Left kidney (tissue), 2 donors: ENCODE results near the gene BTBD16. TPM values are rescaled to one million over a fixed set of nuclear protein-coding genes. Genes with fewer than 3 reads are reported as not detected.

Experiments used
- DNase-seq: peaks from one replicate; pipeline ENCODE4 v3.0.0-alpha.2; 2013
- polyA plus RNA-seq: library from polyadenylated mRNA; unstranded; fragments of 120-200 nt; gene quantifications from one replicate; pipeline ENCODE4 v1.2.1, GENCODE V29; 2013; ENCODE audit not compliant: insufficient read length

The BTBD16 gene
- polyA plus RNA-seq, 1 donor, result 1.4 TPM

- DNase-seq, result no peak
Measured at GRCh38 chr10:122343135-122343800, 72.2 kb downstream of the BTBD16 start.

- no peak for DNase-seq
Measured at GRCh38 chr10:122343936-122344335, 72.8 kb downstream of the BTBD16 start.

DNA sequence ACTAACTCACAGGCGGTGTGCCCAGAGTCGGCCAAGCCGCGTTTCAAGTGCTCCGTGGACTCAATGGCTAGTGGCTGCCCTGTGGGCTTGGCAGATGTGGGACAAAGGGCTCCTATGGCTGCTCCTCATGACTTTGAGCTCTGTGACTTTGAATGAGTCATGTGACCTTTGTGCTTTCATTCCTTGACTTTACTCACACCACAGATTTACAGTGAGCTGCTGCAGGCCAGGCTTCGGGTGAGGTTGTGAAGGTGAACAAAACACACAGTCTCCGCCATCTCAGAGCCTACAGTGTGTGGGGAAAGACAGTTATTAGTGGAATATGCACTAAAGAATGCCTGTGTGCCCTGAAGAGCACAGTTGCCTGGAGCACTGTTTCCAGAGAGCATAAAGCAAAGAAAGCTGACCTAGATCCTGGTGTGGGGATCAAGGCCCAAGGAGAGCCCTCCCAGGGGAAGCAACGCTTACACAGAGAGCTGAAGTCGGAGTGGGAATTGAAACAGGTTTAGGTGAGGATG lies 73.7 kb downstream of the BTBD16 start:
- DNase-seq, result no peak

GRCh38 chr10:122346326-122346950 lies 75.3 kb downstream of the BTBD16 start:
- DNase-seq, result no peak

DNA sequence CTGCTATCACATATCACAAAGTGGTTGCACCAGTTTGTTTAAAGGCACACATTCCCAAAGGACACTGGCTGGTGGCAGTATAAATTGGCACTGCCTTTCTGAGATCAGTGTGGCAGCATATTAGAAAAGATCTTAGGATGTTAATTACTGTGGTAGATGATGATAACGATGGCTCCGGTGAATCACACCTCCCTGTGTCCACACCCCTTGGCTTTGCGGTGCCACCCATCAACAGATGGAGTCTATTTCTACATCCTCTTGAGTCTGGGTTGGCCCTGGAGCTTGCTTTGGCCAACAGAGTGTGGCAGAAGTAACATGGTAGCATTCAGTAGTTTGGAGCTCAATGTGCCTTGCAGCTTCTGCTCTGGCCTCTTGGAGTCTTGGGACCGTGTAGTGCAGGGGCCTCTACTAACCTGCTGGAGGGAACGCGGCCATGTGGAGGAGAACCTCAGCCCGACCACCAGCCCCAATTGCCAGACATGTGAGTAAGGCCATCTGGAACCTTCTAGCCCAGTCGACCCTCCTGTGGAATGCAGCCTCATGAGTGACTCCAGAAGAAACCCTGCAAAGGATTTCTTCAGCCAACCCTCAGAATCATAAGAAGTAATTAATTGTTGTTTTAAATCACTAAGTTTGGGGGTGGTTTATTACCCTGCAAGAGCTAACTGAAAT lies 76.2 kb downstream of the BTBD16 start:
- DNase-seq, result no peak

GRCh38 chr10:122348512-122348911 lies 77.4 kb downstream of the BTBD16 start:
- peak; percentile 65 for DNase-seq

- DNase-seq, result peak; percentile 68
Measured at GRCh38 chr10:122348935-122349361, 77.9 kb downstream of the BTBD16 start.

DNA sequence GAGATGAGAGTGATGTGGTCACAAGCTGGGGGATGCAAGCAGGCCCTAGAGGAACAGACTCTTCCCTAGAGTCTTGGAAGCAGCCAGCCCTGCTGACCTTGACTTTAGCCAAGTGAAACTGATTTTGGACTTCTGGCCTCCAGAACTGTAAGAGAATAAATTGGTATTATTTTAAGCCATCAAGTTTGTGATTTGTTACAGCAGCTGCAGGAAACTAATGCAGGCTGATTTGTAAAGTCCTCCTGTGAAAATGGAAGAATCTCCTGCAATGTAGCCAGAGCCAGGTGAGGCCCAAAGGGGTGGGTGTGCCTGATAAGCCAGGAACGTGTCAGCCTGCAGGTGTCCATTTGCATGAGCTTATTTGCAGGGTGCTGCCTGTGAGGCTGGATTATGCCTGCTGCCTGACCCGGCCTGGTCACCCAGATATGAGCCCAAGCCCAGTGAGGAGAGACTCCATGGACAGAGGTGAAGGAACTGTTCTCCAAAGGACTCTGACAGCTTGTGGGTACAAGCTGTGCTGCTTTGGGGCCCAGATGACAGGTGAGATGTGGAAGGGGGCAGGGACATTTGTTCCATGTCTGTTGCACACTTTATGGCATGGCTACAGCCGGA lies 78.8 kb downstream of the BTBD16 start:
- no peak for DNase-seq

- DNase-seq, result no peak
Measured at GRCh38 chr10:122350893-122351292, 79.8 kb downstream of the BTBD16 start.

- no peak for DNase-seq
Measured at GRCh38 chr10:122352817-122353525, 81.9 kb downstream of the BTBD16 start.

GRCh38 chr10:122354383-122354782 lies 83.3 kb downstream of the BTBD16 start:
- no peak for DNase-seq

GRCh38 chr10:122357685-122358084 lies 86.6 kb downstream of the BTBD16 start:
- DNase-seq, result no peak

DNA sequence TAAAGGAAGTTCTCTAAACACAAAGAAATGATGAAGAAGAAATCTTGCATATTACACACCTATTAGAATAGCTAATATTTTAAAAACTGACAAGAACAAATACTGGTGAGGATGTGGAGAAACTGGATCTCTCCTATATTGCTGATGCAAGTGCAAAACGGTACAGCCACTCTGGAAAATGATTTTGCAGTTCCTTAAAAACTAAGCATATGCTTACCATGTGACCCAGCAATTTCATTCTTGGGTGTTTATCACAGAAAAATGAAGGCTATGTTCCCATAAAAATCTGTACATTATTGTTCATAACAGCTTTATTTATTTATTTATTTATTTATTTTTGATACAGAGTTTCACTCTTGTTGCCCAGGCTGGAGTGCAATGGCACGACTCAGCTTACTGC lies 88.5 kb downstream of the BTBD16 start:
- DNase-seq, result no peak

GRCh38 chr10:122361046-122361445 lies 90.0 kb downstream of the BTBD16 start:
- no peak for DNase-seq

GRCh38 chr10:122362031-122362592 lies 91.0 kb downstream of the BTBD16 start:
- no peak for DNase-seq

- DNase-seq, result no peak
Measured at GRCh38 chr10:122362621-122363020, 91.5 kb downstream of the BTBD16 start.

- DNase-seq, result no peak
Measured at GRCh38 chr10:122363311-122363710, 92.2 kb downstream of the BTBD16 start.

- DNase-seq, result no peak
Measured at GRCh38 chr10:122363722-122364463, 92.8 kb downstream of the BTBD16 start.

- no peak for DNase-seq
Measured at GRCh38 chr10:122368502-122369254, 97.6 kb downstream of the BTBD16 start.

DNA sequence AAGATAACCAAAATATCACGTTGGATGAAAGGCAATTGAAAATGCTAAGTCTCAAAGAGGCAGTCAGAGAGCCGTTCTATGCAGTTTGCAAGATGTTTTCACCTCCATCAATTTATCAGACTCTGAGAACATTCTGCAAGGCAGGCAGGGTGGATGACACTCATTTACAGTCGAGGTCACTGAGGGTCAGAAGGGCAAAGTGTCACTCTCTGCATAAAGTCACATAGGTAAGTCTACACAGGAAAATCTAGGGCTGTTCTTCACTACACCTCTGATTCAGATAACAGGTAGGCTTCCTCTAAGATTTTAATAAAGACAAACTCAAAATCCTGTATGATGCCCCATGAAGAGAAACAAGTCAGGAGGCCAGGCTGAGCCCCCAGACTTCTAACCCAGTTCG lies 102.0 kb downstream of the BTBD16 start:
- DNase-seq, result no peak
